HepG2 (cell line): ENCODE measurements around the gene ATP8A2. TPM values are rescaled to one million over a fixed set of nuclear protein-coding genes. Genes with fewer than 3 reads are reported as not detected.

Experiments used
- ATAC-seq: fragments of 200-7000 bp; cut with Tn5 transposase; 3 replicates; pipeline ENCODE4 v1.9.1; 2020; ENCODE audit warnings: mild to moderate bottlenecking, moderate library complexity
- BruUV-seq: library from RNA; stranded (reverse); fragments of 400-500 nt; replicated peaks from 2 replicates; lab custom pipeline; 2021; lab: Mats Ljungman, UMichigan
- CTCF ChIA-PET: fragments of 300-600 bp; formaldehyde crosslinking; extraction: SDS; loops from one replicate; lab custom pipeline; 2021; ENCODE audit warnings: low total read pairs, inconsistent platforms, low intra/inter-chr PET ratio; lab: Yijun Ruan, JAX
- POLR2A ChIA-PET: fragments of 350-600 bp; sonication (Branson Sonifier 250); formaldehyde crosslinking; loops from one replicate; lab custom pipeline; 2020; ENCODE audit warnings: antibody characterized with exemption, inconsistent platforms; lab: Yijun Ruan, JAX
- DNase-seq: peaks from one replicate; pipeline ENCODE4 v3.0.0-alpha.2; 2015; ENCODE audit warnings: low spot score
- FAIRE-seq: peaks from 3 replicates; lab custom pipeline; 2011; peaks lifted over from hg19 to GRCh38; lab: Jason Lieb, UNC
- H2AFZ ChIP-seq: one replicate; pipeline ENCODE4 v1.6.1; 2011; ENCODE audit warnings: low read length, inconsistent platforms
- H3K27ac ChIP-seq: fragments of 300-600 bp; 3 replicates; pipeline ENCODE4 v1.8.0; 2011; ENCODE audit warnings: mixed run types, mild to moderate bottlenecking, mixed read lengths, low read length, inconsistent platforms; ENCODE audit not compliant: insufficient read depth; ENCODE audit errors: extremely low read length
- H3K27me3 ChIP-seq, 2 experiments: fragments of 200-600 bp in 1 of 2; 2 replicates in 1 of 2; 3 replicates in 1 of 2; pipeline versions ENCODE4 v1.6.0 to v1.8.0; 2011; ENCODE audit warnings: low read length in 2 of 2, mild to moderate bottlenecking in 2 of 2, moderate library complexity in 2 of 2, inconsistent platforms in 1 of 2; ENCODE audit not compliant: insufficient read depth in 2 of 2, control insufficient read depth in 1 of 2
- H3K36me3 ChIP-seq, 2 experiments: fragments of 200-600 bp in 1 of 2; replicated peaks in 1 of 2; 2 replicates in 1 of 2; 3 replicates in 1 of 2; pipeline versions ENCODE4 v1.5.1 to v1.8.0; 2011; ENCODE audit warnings: low read length in 2 of 2, inconsistent platforms in 1 of 2; ENCODE audit not compliant: insufficient read depth in 2 of 2, control insufficient read depth in 1 of 2
- H3K4me1 ChIP-seq: 2 replicates; pipeline ENCODE4 v1.5.1; 2012; ENCODE audit warnings: low read length, inconsistent platforms; ENCODE audit not compliant: insufficient read depth
- H3K4me2 ChIP-seq: 2 replicates; pipeline ENCODE4 v1.6.0; 2011; ENCODE audit warnings: low read depth, low read length, inconsistent platforms
- H3K4me3 ChIP-seq, 3 experiments: fragments of 200-600 bp in 1 of 3; sonication (generic), shearing (Covaris generic) in 1 of 3; replicated peaks in 1 of 3; 2 replicates each; pipeline ENCODE4 v1.5.1; 2011 to 2016; ENCODE audit warnings: low read length in 3 of 3, inconsistent platforms in 2 of 3, low read depth in 2 of 3, mild to moderate bottlenecking in 2 of 3, control low read depth in 1 of 3, mixed read lengths in 1 of 3; ENCODE audit not compliant: insufficient read depth in 1 of 3
- H3K79me2 ChIP-seq: one replicate; pipeline ENCODE4 v1.6.1; 2011; ENCODE audit warnings: low read length, inconsistent platforms; ENCODE audit not compliant: insufficient read depth
- H3K9ac ChIP-seq: 2 replicates; pipeline ENCODE4 v1.6.0; 2011; ENCODE audit warnings: mild to moderate bottlenecking, low read depth, low read length, inconsistent platforms; ENCODE audit not compliant: insufficient read depth
- H3K9me3 ChIP-seq: 2 replicates; pipeline ENCODE4 v1.5.1; 2012; ENCODE audit warnings: mild to moderate bottlenecking, low read length
- H4K20me1 ChIP-seq: 2 replicates; pipeline ENCODE4 v1.6.0; 2011; ENCODE audit warnings: inconsistent platforms, mild to moderate bottlenecking, low read length, moderate library complexity; ENCODE audit not compliant: insufficient read depth
- ARNT ChIP-seq: fragments of 450-650 bp; IDR thresholded peaks from 2 replicates; pipeline ENCODE4 v1.6.1; 2017
- CEBPB ChIP-seq: IDR thresholded peaks from 2 replicates; pipeline ENCODE4 v1.6.1; 2011; ENCODE audit warnings: low read depth, low read length, improper control_type of control experiment, borderline replicate concordance
- CEBPG ChIP-seq: IDR thresholded peaks from 2 replicates; pipeline ENCODE4 v1.6.1; 2016
- CREM ChIP-seq, 2 experiments: sonication (generic) in 1 of 2; formaldehyde crosslinking in 1 of 2; IDR thresholded peaks; 2 replicates each; pipeline versions ENCODE4 v1.4.0 to v1.6.1; 2016 to 2020; ENCODE audit warnings: antibody characterized with exemption in 1 of 2, mild to moderate bottlenecking in 1 of 2, missing genetic modification reagents in 1 of 2
- EP300 ChIP-seq, 3 experiments: sonication (generic) in 1 of 3; formaldehyde crosslinking in 1 of 3; IDR thresholded peaks; 2 replicates each; pipeline versions ENCODE4 v1.5.1 to v1.6.1; 2011 to 2020; ENCODE audit warnings: low read depth in 2 of 3, low read length in 2 of 3, borderline replicate concordance in 1 of 3, improper control_type of control experiment in 1 of 3, mild to moderate bottlenecking in 1 of 3, missing genetic modification reagents in 1 of 3, moderate library complexity in 1 of 3
- HNF4A ChIP-seq: sonication (generic); formaldehyde crosslinking; IDR thresholded peaks from 2 replicates; pipeline ENCODE4 v1.4.0; 2020; ENCODE audit warnings: missing genetic modification reagents
- MATR3 ChIP-seq: sonication (generic); formaldehyde crosslinking; IDR thresholded peaks from 2 replicates; pipeline ENCODE4 v1.4.0; 2020; ENCODE audit warnings: missing genetic modification reagents
- ZNF235 ChIP-seq: sonication (generic); formaldehyde crosslinking; IDR thresholded peaks from 2 replicates; pipeline ENCODE4 v1.8.1; 2023; ENCODE audit warnings: mild to moderate bottlenecking, missing genetic modification reagents, borderline replicate concordance
- WGBS: methylation state at CpG from one replicate; pipeline ENCODE4 v1.1.6; 2017; ENCODE audit warnings: low lambda C conversion rate; 5-methylcytosine and 5-hydroxymethylcytosine counted together
- in situ Hi-C: cut with HindIII; loops from 2 replicates; pipeline ENCODE4 v1.10.0; 2017; ENCODE audit warnings: low pct_unique_long_range_greater_than_20kb; ENCODE audit not compliant: extremely low pct_ligation_motif_present
- intact Hi-C: fragments of 100-400 bp; cut with micrococcal nuclease; formaldehyde crosslinking; loops from one replicate; pipeline ENCODE4 v1.10.0; 2022; ENCODE audit not compliant: unreplicated experiment
- polyA plus RNA-seq, 8 experiments: library from polyadenylated mRNA; depleted of rRNA in 3 of 8; stranded (reverse) in 7 of 8; unstranded in 1 of 8; fragments of >200 nt; fragmentation: Illumina TruSeq in 4 of 8; extraction: Trizol in 4 of 8; gene quantifications; 2 replicates each; pipeline versions ENCODE4 v1.2.1 to v1.2.3, GENCODE V29; 2011 to 2016; ENCODE audit warnings: low read depth in 4 of 8, missing spikeins in 1 of 8, mixed read lengths in 1 of 8; ENCODE audit not compliant: insufficient read depth in 1 of 8
- total RNA-seq, 5 experiments: library from RNA; depleted of rRNA; stranded (reverse); fragments of >200 nt; fragmentation: Illumina TruSeq; extraction: Trizol; gene quantifications; 2 replicates each; pipeline ENCODE4 v1.2.3, GENCODE V29; 2016; ENCODE audit warnings: low read depth in 1 of 5
- TF ChIP-seq, protein P1 (sequence below): sonication (generic); formaldehyde crosslinking; IDR thresholded peaks from 2 replicates; pipeline ENCODE4 v1.4.0; 2020; ENCODE audit warnings: missing genetic modification reagents, borderline replicate concordance
- TF ChIP-seq, protein P2 (sequence below): sonication (generic); formaldehyde crosslinking; conservative IDR thresholded peaks from 2 replicates; pipeline ENCODE4 v1.8.0; 2022; ENCODE audit warnings: mild to moderate bottlenecking, moderate library complexity, missing genetic modification reagents

The ATP8A2 gene
- total and polyA plus RNA-seq, 2 of the 13 experiments (the other 11 are each of a cell fraction or from before 2014, with no cell fraction given), result 0.09 TPM; not detected in 1

DNA sequence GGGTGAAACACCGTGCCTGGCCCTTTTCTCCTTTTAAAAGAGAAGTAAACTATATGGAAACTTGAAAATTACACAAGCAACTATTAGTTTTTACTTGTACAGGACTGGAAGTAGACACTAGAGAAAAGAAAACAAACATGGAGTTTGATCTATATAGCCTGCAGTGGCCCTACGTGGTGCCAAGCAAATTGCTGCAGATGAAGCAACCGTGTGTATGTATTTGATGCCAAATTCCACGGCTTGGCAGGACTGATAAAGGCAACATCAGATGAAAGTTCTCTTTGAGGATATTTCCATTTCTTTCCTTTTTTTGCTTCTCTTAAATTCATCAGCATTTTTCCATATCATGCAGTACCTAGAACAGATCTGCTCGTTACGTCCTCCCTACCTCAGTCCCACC, 49.8 kb downstream of the ATP8A2 start:
- H3K79me2 ChIP-seq, result no peaks in the 10 kb centered on the region
- no TSS peak for BruUV-seq
- H3K4me3 ChIP-seq, result no peak overlapping the region
- no peaks in the 10 kb centered on the region for H3K36me3 ChIP-seq
- no peak overlapping the region for H2AFZ ChIP-seq
- in situ Hi-C loops, result no loop called here
- DNase-seq (peak; percentile 21), FAIRE-seq (peak; percentile 15), ATAC-seq (peak; percentile 82)
- H3K4me1 ChIP-seq, result peaks cover 20% of the 10 kb centered on the region
- H3K4me2 ChIP-seq, result no peak overlapping the region
- 4% methylated on average over 6 of the region's 6 CpGs for WGBS
- CTCF ChIA-PET, result no interaction called here
- intact Hi-C loops, result no loop called here
- POLR2A ChIA-PET, result no interaction called here
- H3K27me3 ChIP-seq, result no peaks in the 10 kb centered on the region; a peak in 1 of 5 replicates
- H4K20me1 ChIP-seq, result no peaks in the 10 kb centered on the region
- H3K9ac ChIP-seq, result no peak overlapping the region
- no peaks in the 10 kb centered on the region for H3K9me3 ChIP-seq
- no peak overlapping the region for H3K27ac ChIP-seq
- TF ChIP-seq EP300 (IDR thresholded peaks at IDR 0.05; ENCODE audit: low read depth in 2 of 2, low read length in 2 of 2) (no peak), EP300 (CRISPR knock-in tag; IDR thresholded peaks at IDR 0.05; ENCODE audit: borderline replicate concordance) (no peak), HNF4A (CRISPR knock-in tag) (peak; percentile 12; the same call in 1 of the 2 replicates), CEBPG (0 out of 2 replicates have a peak, but pooled peaks have one; percentile 8), CEBPB (peak; percentile 70; the same call in 1 of the 2 replicates)
- TF ChIP-seq, all 625 proteins: peak for 3

DNA sequence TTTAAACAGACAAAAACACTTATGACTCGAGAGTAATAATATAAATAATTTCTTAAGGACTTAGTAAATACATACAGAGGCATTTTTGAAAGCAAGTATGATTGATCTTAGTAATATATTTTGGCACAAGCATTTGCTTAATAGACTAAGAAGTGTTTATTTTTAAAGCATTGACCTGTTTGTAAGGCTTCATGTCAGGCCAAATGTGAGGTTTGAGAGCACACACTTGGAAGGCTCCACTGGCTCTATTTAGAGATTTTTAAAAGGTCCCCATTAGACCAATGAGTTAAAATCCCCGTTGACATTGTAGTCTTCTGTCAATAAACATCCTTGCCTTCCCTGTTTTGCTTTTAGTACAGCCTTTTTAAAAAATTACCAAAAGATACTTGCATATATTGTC, 50.4 kb downstream of the ATP8A2 start:
- Histone ChIP-seq H3K27ac (no peak overlapping the region), H4K20me1 (no peaks in the 10 kb centered on the region), H3K36me3 (no peaks in the 10 kb centered on the region), H3K79me2 (no peaks in the 10 kb centered on the region), H3K27me3 (no peaks in the 10 kb centered on the region; a peak in 1 of 5 replicates), H3K9me3 (no peaks in the 10 kb centered on the region), H3K9ac (no peak overlapping the region), H2AFZ (no peak overlapping the region), H3K4me3 (no peak overlapping the region), H3K4me1 (peaks cover 20% of the 10 kb centered on the region), H3K4me2 (no peak overlapping the region)
- FAIRE-seq (no peak), ATAC-seq (no peak), DNase-seq (no peak)
- intact Hi-C loops (no loop called here), in situ Hi-C loops (no loop called here)
- CTCF ChIA-PET, result no interaction called here
- POLR2A ChIA-PET, result no interaction called here
- WGBS, result 0% methylated on average over 2 of the region's 2 CpGs
- no TSS peak for BruUV-seq
- no peak for TF ChIP-seq MATR3 (CRISPR knock-in tag)
- TF ChIP-seq, protein P1, sequence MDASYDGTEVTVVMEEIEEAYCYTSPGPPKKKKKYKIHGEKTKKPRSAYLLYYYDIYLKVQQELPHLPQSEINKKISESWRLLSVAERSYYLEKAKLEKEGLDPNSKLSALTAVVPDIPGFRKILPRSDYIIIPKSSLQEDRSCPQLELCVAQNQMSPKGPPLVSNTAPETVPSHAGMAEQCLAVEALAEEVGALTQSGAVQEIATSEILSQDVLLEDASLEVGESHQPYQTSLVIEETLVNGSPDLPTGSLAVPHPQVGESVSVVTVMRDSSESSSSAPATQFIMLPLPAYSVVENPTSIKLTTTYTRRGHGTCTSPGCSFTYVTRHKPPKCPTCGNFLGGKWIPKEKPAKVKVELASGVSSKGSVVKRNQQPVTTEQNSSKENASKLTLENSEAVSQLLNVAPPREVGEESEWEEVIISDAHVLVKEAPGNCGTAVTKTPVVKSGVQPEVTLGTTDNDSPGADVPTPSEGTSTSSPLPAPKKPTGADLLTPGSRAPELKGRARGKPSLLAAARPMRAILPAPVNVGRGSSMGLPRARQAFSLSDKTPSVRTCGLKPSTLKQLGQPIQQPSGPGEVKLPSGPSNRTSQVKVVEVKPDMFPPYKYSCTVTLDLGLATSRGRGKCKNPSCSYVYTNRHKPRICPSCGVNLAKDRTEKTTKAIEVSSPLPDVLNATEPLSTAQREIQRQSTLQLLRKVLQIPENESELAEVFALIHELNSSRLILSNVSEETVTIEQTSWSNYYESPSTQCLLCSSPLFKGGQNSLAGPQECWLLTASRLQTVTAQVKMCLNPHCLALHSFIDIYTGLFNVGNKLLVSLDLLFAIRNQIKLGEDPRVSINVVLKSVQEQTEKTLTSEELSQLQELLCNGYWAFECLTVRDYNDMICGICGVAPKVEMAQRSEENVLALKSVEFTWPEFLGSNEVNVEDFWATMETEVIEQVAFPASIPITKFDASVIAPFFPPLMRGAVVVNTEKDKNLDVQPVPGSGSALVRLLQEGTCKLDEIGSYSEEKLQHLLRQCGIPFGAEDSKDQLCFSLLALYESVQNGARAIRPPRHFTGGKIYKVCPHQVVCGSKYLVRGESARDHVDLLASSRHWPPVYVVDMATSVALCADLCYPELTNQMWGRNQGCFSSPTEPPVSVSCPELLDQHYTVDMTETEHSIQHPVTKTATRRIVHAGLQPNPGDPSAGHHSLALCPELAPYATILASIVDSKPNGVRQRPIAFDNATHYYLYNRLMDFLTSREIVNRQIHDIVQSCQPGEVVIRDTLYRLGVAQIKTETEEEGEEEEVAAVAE (CRISPR knock-in tag), result no peak
- TF ChIP-seq ZNF235 (CRISPR knock-in tag), result no peak
- TF ChIP-seq, protein P2, sequence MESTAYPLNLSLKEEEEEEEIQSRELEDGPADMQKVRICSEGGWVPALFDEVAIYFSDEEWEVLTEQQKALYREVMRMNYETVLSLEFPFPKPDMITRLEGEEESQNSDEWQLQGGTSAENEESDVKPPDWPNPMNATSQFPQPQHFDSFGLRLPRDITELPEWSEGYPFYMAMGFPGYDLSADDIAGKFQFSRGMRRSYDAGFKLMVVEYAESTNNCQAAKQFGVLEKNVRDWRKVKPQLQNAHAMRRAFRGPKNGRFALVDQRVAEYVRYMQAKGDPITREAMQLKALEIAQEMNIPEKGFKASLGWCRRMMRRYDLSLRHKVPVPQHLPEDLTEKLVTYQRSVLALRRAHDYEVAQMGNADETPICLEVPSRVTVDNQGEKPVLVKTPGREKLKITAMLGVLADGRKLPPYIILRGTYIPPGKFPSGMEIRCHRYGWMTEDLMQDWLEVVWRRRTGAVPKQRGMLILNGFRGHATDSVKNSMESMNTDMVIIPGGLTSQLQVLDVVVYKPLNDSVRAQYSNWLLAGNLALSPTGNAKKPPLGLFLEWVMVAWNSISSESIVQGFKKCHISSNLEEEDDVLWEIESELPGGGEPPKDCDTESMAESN (CRISPR knock-in tag), result no peak
- no peak for TF ChIP-seq CREM (IDR thresholded peaks at IDR 0.05)
- TF ChIP-seq CREM (CRISPR knock-in tag; IDR thresholded peaks at IDR 0.05), result no peak
- TF ChIP-seq ARNT, result no peak
